Measurements from ENCODE around the gene CCDC175.
A peak's percentile ranks its signal among the peaks of the same experiment; 100 is the strongest.

The CCDC175 gene

DNA sequence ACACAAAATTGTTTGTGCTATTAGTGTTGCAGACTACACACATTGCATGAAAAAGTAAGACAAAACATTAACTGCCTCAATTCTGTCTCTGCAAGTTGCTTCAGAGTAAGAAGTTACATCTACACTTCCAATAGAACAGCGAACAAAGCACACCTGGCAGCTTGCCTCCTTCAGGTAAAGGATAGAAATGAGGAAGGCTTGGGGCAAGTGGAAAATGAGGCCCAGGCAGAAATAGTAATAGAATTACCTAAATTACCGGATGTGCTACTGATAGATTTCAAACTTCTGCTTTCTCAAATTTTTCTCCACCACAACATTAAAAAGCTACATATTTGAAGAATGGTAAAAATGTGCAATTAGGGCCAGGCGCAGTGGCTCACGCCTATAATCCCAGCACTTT, 37.7 kb downstream of the CCDC175 start:
- no peak for DNase-seq

DNA sequence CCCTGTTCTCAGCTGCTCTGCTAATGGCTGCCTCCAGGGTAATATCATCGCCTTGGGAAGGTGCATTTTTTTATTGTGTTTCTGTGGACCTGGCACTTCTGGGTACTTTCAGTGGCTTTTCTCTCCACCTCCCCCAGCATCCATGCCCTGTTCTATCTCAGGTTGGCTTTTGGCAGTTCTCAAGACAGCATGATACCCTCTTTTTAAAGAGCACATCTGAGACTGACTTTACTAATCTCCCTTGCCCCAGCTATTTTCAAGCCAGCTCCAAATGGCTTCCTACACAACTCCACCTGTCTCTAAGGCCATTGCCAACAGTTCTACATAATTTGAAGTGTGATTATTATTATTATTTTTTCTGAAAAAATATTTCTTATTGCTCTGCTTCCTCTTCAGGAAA, 39.1 kb downstream of the CCDC175 start:
- no peak for DNase-seq

DNA sequence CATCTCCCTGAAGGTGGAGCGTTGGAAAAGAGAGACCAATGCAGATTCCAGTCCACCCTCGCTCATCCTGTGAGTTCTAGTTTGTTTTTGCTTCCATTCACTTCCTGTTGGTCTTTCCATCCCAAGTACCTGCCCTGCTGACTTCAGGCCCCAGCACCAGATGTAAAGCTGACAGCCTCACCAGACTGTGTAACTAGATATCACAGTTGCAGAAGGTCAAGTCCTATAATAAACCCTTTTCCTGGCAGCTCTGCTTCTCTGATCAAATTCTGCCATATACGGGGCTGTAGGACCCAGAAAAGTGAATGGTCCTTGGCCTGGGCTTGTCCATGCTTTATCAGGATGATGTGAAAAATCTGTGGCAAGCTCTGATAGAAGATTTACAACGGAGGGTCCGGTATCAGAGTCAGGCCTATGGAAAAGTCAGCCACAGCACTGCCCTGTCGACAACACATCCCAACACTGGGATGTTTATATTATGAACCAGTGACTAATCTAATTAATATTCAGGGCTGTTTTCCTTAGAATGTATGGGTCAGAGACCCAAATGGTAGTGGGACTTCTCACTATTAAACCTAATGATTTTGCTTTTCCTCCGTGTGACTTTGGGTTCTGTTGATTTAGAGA, 42.1 kb downstream of the CCDC175 start:
- DNase-seq: no peak

DNA sequence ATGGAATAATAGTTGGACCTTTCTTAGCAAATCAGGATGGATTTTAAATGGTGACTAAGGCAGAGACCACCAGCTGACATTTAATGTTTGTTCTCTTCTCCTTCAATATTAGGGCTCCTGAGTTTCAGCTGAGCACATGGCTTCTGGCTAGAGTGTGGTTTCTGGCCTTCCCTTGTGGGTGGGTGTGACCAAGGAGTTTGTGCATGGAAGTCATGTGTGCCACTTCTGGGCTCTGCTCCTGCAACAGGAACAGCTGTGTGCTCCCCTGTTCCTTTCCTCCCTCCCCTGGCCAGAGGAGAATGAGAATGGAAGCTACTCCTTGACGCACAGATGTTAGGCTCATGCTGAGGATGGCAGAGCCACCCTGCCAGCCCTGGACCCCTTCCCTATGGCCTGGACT, 44.2 kb downstream of the CCDC175 start:
- no peak for DNase-seq

DNA sequence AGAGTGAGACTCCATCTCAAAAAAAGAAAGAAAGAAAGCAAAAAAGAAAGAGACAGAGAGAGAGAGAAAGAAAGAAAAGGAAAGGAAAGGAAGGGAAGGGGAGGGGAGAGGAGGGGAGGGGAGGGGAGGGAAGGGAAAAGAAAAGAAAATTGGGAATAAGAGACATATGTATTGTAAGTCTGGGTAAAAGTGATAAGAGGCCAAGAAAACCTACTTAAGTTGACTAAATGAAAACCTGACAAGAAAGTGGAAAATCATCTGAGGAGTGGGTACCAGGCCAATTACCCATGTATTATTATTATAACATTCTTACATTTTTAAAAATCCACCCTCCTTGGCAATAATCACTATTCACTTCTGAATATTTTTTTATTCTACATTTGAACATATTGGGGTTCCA, 46.3 kb downstream of the CCDC175 start:
- no peak for DNase-seq

DNA sequence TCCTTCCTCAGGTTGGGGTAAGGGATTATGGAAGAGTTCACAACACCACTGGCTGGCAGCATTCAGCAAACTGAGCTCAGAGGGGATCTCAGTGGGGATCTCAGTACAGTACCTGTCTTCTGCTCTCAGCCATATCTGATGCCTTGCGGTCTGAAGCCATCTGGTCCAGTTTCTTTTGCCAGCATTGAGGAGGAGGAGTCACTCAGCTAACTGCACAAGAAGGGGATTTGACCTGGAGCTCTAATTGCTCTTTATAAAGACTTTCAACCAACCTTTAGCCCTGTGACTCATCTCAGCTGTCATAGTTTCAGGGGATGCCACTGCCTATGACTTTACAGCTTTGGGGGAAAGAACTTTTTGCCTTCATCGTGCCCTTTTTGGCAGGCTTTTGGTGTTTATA, 47.4 kb downstream of the CCDC175 start:
- no peak for DNase-seq

DNA sequence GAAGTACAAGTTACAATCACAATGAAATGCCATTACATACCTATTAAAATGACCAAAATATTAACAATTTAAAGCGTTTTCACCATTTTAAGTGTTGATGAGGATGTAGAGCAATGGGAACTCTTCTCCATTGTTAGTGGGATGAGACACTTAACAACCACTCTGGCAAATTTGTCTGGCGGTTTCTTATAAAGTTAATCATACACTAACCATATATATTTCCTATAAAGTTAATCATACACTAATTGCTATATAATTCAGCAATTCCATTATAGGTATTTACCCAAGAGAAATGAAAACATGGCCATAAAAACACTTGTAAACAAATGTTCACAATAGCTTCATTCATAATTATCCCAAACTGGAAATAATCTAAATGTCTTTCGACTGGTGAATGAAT, 56.4 kb downstream of the CCDC175 start:
- no peak for DNase-seq

DNA sequence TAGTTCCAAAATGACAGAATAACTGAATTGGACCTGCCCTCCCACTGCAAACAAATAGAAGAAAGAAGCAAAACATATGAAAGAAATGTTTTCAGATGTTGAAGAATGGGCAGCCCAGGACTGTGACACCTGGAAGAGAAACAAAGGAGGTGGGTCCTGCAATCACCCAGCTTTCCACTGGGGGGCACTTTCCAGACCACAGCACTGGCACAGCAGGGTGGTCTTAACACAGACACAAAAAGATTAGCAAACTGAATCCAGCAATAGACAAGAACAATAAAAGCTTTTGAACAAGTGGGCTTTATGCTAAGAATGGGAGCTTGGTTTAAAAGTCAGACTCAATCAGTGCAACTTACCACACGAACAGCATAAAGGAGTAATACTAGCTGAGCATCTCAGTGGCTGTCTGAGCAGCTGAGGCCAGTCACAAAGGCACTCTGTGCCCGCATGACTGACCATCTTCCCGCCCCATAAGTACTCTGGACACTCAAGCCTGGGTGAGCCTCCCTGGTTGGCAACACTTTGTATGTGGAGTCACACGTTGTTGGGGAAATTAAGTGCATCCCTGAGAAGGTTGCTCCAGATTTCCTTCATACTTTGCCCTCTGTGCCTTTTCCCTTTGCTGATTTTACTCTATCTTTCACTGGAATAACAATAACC, 64.6 kb downstream of the CCDC175 start:
- DNase-seq: peak; percentile 12

DNA sequence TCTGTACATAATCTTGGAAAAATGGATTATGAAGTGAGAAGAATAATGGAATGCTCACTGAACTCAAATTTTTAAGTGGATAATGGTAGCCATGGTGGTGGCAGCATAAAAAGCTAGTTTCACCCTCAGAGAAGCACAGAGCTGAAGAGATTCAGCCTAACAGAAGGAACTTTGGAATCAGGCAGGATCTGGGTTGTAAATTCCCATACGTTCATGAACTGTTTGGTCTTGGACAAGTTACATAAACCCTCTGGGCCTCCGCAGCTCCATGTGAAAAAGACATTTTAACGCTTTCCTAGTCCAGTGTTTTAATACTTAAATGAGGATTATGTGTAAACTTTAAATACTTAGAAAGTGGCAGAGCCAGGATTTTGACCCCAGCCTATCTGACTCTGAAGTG, 65.6 kb downstream of the CCDC175 start:
- DNase-seq: no peak

DNA sequence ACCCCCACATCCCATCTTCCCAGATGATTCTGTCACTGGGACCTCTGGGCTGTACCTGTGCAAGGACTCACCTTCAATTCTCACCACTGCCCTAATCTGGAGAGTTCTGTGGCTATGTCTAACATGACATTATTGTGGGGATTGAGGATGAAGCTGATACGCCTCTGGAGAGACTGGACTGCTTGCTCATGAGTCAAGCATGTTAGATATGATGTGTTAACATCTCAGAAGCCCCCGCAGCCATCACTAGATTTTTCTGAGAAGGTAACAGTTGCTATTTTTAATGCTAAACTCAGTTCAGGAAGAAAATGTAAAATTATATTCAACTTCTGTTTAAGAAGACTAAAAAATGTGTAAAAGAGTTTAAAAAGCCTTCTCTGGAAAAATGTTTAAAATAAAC, 66.6 kb downstream of the CCDC175 start:
- DNase-seq: no peak

DNA sequence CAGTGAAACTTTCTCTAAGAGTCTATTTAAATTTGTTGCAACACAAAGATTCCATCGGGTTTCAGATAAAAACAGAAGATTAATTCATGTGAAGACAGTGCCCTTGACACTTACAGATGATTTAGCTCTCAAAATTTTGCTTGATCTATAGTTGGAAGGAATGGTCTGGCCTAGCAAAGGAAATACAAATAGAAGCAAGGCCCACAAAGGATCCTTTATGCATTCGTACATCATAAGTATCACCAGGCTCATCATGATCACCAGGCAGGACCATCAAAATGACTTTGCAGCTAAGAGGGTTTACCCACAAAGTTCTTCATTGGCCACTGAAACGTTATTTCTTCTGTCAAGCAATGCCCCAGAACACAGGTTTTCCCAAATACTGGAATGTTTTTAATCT, 67.5 kb downstream of the CCDC175 start:
- no peak for DNase-seq

DNA sequence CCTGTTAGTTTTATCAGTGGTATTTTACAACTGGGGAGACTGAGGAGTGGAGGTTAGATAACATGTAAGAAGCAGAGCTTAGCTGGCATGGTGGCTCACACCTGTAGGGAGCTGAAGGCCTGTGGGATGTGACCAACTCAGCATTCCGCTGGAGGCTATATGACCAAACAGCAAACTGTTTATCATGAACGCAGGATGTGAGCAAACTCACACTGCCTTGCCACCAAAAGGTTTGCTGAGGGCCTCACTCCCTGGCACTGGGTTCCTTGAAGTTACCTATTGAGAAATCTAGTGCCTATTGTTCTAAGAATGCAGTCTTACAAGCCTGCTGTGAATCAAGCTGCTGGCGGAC, 68.9 kb downstream of the CCDC175 start:
- DNase-seq: no peak

DNA sequence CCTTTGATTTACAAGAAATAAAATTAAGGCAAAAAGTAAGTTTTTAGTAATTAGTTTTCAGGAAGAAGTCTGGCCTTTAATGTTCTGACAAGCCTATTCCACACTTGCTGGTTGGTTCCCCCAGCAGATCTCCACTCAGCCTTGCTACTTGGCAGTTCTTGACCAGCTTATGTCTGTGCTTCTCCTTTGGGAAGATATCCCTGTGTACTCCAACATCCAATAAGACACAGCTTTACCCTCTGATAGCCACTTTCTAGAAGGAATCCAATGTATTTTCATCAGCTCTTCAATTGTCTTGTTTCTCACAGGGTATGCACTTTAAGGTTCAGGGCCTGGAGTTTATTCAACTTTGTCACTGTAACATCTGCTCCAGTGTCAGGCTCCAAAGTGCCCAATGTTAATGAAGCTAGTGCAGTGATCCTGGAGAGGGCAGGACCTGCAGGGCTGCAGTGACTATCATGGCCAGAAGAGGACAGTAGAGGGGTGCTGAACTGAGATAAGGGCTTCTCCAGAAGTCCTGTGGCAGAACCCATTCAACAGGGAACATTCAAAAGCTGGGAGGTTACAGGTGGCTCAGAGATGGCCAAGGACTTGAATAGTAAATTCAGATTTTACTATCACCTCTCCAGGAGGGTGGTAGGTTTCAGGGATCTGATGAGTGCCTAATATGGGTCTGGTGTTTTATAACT, 69.4 kb downstream of the CCDC175 start:
- DNase-seq: peak; percentile 71

DNA sequence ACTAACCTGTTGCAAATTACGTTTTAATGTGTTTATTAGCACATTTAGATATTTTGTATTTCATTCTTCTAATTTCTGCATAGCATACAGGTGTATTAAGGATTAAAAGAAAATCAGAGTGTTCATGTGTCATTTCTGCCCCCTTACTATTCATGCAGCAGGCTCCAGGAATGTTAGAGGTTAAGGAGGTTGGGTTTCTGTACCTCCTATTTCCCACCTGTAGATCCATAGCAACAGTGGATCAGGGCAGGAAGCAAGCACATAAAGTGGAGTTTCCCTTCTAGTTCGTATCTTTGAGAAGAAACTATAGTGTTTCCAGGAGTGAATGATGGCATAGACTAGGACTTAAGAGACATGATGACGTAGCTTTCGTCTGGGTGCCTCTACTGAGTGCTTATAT, 73.4 kb downstream of the CCDC175 start:
- no peak for DNase-seq

DNA sequence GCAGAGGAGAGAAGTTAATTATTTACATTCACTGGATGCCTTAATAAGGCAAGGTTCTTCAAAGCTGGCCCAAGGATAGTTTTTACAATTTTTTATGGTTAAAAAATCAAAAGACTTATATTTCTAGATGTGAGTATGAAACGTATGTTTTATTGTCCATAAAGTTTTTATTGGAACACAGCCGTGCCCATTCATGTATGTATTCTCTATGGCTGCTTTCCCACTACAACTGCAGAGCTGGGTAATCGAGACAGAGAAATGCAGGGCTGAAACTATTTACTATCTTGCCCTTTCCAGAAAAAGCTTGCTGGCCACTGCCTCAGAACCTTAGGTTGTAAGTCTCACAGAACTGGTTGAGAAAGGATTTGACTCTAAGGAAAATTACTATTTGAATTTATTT, 75.9 kb downstream of the CCDC175 start:
- no peak for DNase-seq

DNA sequence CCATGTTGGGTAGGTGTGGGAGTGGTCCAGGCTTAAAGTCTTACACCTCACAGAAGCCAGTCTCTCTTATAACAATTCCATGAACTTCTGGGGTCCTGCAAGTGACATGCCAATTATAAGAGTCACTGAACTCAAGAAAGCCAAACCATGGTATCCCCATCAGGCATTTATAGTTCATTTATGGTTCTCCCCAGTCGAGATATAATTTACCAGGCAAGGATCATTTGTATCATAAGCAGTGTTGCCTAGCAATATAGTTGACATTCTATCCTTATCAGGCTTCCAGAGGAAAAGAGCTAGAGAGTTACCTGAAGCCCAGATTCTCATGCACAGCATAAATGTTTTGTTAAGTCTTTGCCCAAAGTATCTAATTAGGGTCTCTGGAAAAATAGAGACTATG, 84.2 kb downstream of the CCDC175 start:
- DNase-seq: no peak

DNA sequence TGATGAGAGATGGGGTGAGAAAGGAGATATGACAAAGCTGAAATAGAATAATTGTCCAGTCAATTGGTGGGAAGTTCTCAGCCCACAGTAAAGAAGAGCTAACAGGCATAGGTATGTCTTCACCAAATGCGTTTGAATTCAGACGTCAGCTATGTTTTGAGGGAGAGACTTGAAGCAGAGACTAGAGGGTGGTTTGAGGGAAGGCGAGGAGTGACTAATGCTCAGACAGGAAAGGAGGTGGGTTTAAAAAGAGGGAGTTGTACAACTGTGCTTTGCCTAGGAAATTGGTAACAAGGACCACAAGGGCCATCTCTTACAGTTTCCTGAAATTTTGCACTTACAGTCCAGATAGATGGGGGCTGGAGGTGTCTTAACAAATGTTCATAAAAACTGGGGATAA, 85.9 kb downstream of the CCDC175 start:
- no peak for DNase-seq

DNA sequence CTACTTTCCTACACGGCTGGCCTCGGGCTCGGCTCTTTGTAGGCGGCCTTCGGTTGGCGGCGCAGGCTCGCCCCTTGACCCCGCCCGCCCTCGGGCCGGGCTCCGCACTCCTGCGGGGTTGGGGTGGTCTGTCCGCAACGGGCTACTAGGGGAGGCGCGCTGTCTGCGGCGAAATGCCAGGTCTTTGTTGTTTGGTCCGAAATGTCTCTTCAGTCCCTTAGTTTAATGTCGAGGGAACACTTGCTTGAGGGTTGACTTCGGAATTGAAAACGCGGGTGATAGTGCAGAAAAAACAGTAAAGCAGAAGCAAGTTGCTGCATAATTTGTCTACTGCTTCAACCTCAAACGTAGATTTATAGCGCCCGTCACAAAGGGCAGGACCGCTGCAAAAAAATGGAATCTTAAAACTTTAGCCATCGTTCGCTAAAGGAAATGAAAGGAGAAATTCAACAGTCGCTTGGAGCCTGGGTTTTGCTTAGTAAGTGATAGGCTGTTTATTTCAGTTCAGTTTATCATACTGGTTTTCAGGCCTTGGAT, 91.9 kb downstream of the CCDC175 start:
- no peak for DNase-seq

DNA sequence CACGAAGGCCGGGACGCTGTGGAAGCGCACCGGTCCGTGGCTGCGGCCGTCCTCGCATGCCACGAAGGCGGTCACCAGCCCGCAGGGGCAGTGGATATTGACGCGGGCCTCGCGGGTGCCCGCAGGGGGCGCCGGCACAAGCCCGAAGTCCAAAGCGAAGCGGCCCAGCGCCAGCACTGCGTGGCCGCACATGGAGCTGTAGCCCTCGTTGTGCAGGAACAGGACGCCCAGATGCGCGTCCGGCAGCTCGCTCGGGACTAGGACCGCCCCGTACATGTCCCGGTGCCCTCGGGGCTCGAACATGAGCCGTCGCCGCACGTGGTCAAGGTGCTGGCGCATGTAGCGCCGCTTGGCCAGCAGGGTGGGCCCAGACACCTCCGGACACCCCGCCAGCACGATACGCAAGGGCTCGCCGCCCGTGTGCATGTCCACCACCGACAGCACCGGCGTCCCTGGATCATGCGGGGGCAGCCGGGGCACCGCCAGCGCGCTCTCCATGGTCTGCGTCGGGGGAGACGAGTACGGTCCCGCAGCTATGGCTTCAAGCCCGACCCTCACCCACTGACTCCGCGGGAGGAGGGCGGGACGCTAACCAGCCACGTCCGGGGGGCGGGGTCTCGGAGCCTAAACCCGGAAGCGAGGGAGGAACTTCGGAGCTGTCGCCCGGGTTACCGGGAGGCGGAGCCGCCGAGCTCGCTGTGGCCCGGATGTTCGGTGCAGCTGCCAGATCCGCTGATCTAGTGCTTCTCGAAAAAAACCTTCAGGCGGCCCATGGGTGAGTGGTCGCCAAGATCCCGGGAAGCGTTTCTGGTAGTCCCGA, 92.6 kb downstream of the CCDC175 start, which contains the start of the genes JKAMP and L3HYPDH:
Gene JKAMP (plus strand): TSS at position 699 of the 820 bp plus-strand sequence. CDS start 73 bp downstream, at position 772.
Gene L3HYPDH (minus strand): TSS at position 590 of the 820 bp plus-strand sequence. CDS start 92 bp downstream, at position 498.
- peak; percentile 99 for DNase-seq

DNA sequence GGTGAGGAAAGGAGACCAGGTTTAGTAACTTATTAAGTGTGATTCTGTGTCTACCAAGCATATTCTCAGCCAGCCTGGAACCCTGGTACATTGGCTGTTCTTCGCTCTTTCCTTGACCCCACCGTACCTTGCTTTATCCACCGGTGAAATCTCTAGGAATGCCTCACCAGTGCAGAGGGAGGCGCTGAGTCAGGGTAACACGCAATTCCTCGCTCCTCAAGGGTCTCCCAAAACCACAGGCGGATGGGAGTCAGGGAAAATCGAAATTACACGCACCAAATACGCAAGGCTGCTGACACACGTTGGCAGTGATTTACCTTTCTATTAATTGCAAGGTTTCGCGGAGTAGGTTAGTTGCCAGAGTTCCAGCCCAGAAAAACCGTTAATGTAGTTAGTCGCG, 93.2 kb downstream of the CCDC175 start:
- no peak for DNase-seq

DNA sequence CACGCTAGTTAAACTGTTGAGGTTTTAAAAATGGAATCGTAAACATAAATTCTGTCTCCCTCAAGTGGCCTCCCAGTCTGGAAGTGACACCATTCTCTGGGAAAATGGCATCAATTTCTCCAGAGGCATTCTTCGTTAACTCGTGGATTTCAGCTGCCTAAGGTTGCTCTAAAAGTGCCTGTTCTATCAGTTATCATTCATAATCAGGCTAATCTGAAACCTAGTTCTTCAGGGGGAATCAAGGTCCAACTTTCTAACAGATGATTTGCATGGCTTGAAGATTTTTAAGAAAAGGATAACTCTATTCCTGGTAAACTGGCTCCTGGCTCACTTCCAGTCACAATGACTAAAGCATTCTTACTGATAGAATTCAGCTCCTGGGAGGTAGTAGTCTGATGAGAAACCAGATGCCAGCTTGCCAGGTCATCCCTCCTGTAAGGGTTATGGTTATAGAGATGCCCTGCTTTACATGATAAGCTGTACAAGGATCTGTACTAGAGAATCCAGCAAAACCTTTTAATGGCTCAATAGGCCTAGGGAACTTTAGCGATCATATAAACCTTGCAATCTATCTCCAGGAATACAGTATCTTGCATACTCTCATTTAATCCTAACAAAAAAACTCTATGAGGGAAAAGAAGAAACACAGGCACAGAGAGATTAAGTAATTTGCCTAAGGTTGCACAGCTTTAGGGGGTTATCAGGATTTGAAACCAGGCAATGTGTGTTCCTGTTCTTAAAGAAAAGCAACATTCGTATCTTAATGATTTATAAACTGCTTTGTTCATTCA, 93.9 kb downstream of the CCDC175 start:
- DNase-seq: no peak

DNA sequence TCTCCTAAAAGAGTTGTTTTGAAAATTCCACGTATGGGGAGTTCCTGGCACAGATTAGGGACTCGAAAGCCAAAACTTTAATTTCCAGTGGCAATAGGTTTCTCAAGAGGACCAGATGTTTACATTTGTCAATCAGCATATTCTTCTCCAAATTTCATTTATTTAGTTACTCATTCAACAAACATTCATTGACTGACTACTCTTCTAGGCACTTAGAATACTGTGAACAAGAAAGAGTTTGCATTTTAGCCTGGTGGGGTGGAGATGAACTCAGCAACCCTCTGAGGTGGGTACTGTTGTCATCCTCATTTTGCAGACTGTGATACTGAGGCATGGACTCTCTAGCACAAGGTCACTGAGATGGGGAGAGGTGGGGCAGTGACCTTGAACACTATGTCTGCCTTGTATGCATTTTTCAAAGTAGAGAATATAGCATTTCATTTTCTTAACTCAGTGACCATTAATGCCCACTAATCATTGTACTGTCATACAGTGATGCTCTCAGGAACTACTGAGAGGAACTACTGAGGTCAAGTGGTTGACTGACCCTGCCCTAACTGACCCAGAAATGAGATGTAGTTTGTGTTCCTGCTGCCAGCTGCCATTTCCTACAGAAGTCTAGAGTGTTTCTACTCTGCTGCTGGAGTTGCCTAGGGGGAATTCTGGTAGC, 94.6 kb downstream of the CCDC175 start:
- DNase-seq: no peak
